Measurements from ENCODE around the gene YBX1. TPM values are rescaled to one million over a fixed set of nuclear protein-coding genes. Genes with fewer than 3 reads are reported as not detected.

YBX1 gene
- total and polyA plus RNA-seq, 2 of the 13 experiments (the other 11 are each of a cell fraction or from before 2014, with no cell fraction given), result 339 to 628 TPM

- TF ChIP-seq REL (CRISPR knock-in tag; conservative IDR thresholded peaks at IDR 0.05) (no peak), ZSCAN5A (CRISPR knock-in tag; IDR thresholded peaks at IDR 0.05; ENCODE audit: borderline replicate concordance) (no peak), TIGD3 (CRISPR knock-in tag; IDR thresholded peaks at IDR 0.05; ENCODE audit: borderline replicate concordance) (no peak), MXI1 (IDR thresholded peaks at IDR 0.05; ENCODE audit: borderline replicate concordance, low read depth, low read length) (no peak), TBX3 (IDR thresholded peaks at IDR 0.05; ENCODE audit: borderline replicate concordance) (no peak), ZNF775 (CRISPR knock-in tag; IDR thresholded peaks at IDR 0.05; ENCODE audit: borderline replicate concordance) (no peak)
- TF ChIP-seq, protein P1, sequence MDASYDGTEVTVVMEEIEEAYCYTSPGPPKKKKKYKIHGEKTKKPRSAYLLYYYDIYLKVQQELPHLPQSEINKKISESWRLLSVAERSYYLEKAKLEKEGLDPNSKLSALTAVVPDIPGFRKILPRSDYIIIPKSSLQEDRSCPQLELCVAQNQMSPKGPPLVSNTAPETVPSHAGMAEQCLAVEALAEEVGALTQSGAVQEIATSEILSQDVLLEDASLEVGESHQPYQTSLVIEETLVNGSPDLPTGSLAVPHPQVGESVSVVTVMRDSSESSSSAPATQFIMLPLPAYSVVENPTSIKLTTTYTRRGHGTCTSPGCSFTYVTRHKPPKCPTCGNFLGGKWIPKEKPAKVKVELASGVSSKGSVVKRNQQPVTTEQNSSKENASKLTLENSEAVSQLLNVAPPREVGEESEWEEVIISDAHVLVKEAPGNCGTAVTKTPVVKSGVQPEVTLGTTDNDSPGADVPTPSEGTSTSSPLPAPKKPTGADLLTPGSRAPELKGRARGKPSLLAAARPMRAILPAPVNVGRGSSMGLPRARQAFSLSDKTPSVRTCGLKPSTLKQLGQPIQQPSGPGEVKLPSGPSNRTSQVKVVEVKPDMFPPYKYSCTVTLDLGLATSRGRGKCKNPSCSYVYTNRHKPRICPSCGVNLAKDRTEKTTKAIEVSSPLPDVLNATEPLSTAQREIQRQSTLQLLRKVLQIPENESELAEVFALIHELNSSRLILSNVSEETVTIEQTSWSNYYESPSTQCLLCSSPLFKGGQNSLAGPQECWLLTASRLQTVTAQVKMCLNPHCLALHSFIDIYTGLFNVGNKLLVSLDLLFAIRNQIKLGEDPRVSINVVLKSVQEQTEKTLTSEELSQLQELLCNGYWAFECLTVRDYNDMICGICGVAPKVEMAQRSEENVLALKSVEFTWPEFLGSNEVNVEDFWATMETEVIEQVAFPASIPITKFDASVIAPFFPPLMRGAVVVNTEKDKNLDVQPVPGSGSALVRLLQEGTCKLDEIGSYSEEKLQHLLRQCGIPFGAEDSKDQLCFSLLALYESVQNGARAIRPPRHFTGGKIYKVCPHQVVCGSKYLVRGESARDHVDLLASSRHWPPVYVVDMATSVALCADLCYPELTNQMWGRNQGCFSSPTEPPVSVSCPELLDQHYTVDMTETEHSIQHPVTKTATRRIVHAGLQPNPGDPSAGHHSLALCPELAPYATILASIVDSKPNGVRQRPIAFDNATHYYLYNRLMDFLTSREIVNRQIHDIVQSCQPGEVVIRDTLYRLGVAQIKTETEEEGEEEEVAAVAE (CRISPR knock-in tag; IDR thresholded peaks at IDR 0.05; ENCODE audit: borderline replicate concordance), result no peak
- TF ChIP-seq, protein P2, sequence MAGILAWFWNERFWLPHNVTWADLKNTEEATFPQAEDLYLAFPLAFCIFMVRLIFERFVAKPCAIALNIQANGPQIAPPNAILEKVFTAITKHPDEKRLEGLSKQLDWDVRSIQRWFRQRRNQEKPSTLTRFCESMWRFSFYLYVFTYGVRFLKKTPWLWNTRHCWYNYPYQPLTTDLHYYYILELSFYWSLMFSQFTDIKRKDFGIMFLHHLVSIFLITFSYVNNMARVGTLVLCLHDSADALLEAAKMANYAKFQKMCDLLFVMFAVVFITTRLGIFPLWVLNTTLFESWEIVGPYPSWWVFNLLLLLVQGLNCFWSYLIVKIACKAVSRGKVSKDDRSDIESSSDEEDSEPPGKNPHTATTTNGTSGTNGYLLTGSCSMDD (CRISPR knock-in tag; IDR thresholded peaks at IDR 0.05), result no peak
These were observed 60.5 kb downstream of the YBX1 start (continued) for GRCh38 chr1:42742617-42743316.

Measured in HepG2 (cell line).